HCT116 (cell line): ENCODE data around the gene TAF1C. TPM values are rescaled to one million over a fixed set of nuclear protein-coding genes. Genes with fewer than 3 reads are reported as not detected.

Experiments
- ATAC-seq: fragments of 200-7000 bp; cut with Tn5 transposase; 2 replicates; pipeline ENCODE4 v1.9.1; 2020; ENCODE audit warnings: mild to moderate bottlenecking, moderate library complexity
- BruUV-seq: library from RNA; stranded (reverse); fragments of 400-500 nt; replicated peaks from 2 replicates; lab custom pipeline; 2021; lab: Mats Ljungman, UMichigan
- CTCF ChIA-PET: fragments of 300-600 bp; sonication (Branson Sonifier 250); formaldehyde crosslinking; loops from one replicate; lab custom pipeline; 2021; ENCODE audit warnings: antibody characterized with exemption; lab: Charles Lee
- POLR2A ChIA-PET: fragments of 300-600, 350-600 bp; sonication (Branson Sonifier 250); formaldehyde crosslinking; loops from one replicate; lab custom pipeline; 2021; ENCODE audit warnings: antibody characterized with exemption; lab: Charles Lee
- RAD21 ChIA-PET, 2 experiments: fragments of 300-600 bp; sonication (Branson Sonifier 250); formaldehyde crosslinking; loops; one replicate each; lab custom pipeline; 2023; ENCODE audit warnings: low total read pairs in 2 of 2; ENCODE audit not compliant: uncharacterized antibody in 2 of 2, unreplicated experiment in 2 of 2, low non-redundant PET in 1 of 2; lab: Charles Lee
- DNase-seq: peaks from one replicate; pipeline ENCODE4 v3.0.0-alpha.2; 2010; ENCODE audit warnings: low read depth, low spot score
- H2AFZ ChIP-seq: fragments of 200-600 bp; shearing (Covaris generic), sonication (generic); 2 replicates; pipeline ENCODE4 v1.6.1; 2017; ENCODE audit warnings: low read depth, mixed run types, mixed read lengths, antibody characterized with exemption, low read length; ENCODE audit not compliant: poor library complexity, severe bottlenecking
- H3K27ac ChIP-seq: 2 replicates; pipeline ENCODE4 v1.5.1; 2012; ENCODE audit warnings: low read depth, low read length
- H3K27me3 ChIP-seq: fragments of 200-600 bp; sonication (generic); 2 replicates; pipeline ENCODE4 v1.6.1; 2016; ENCODE audit warnings: mixed run types, low read length, mixed read lengths; ENCODE audit not compliant: insufficient read depth
- H3K36me3 ChIP-seq, 2 experiments: fragments of 200-500 bp in 1 of 2; fragments of 200-600 bp in 1 of 2; sonication (Bioruptor generic) in 1 of 2; sonication (generic) in 1 of 2; 2 replicates each; pipeline versions ENCODE4 v1.5.1 to v1.6.1; 2014 to 2016; ENCODE audit warnings: low read length in 2 of 2, inconsistent platforms in 1 of 2, mixed read lengths in 1 of 2, mixed run types in 1 of 2; ENCODE audit not compliant: insufficient read depth in 2 of 2, control insufficient read depth in 1 of 2
- H3K4me1 ChIP-seq, 2 experiments: fragments of 200-600 bp in 1 of 2; sonication (generic) in 1 of 2; 2 replicates each; pipeline versions ENCODE4 v1.5.1 to v1.6.1; 2012 to 2017; ENCODE audit warnings: low read length in 2 of 2, inconsistent platforms in 1 of 2, mild to moderate bottlenecking in 1 of 2, mixed read lengths in 1 of 2, mixed run types in 1 of 2, moderate library complexity in 1 of 2; ENCODE audit not compliant: insufficient read depth in 2 of 2, control insufficient read depth in 1 of 2
- H3K4me2 ChIP-seq: fragments of 200-600 bp; sonication (generic); 2 replicates; pipeline ENCODE4 v1.6.1; 2017; ENCODE audit warnings: mixed run types, low read length, mixed read lengths
- H3K4me3 ChIP-seq, 2 experiments: fragments of 200-600 bp in 1 of 2; sonication (generic) in 1 of 2; replicated peaks in 1 of 2; 2 replicates each; pipeline ENCODE4 v1.5.1; 2011 to 2016; ENCODE audit warnings: low read length in 2 of 2, control low read depth in 1 of 2, low read depth in 1 of 2, mild to moderate bottlenecking in 1 of 2, mixed read lengths in 1 of 2, mixed run types in 1 of 2
- H3K79me2 ChIP-seq: fragments of 200-600 bp; sonication (generic); 2 replicates; pipeline ENCODE4 v1.6.1; 2017; ENCODE audit warnings: mild to moderate bottlenecking, mixed run types, low read length, moderate library complexity, mixed read lengths; ENCODE audit not compliant: insufficient read depth
- H3K9ac ChIP-seq: fragments of 200-600 bp; sonication (generic); 2 replicates; pipeline ENCODE4 v1.6.1; 2016; ENCODE audit warnings: low read length, mixed read lengths
- H3K9me2 ChIP-seq: fragments of 200-600 bp; sonication (generic), shearing (Covaris generic); 2 replicates; pipeline ENCODE4 v1.6.1; 2017; ENCODE audit warnings: mixed run types, mild to moderate bottlenecking, moderate library complexity; ENCODE audit not compliant: insufficient read depth
- H3K9me3 ChIP-seq, 2 experiments: fragments of 200-500 bp in 1 of 2; fragments of 200-600 bp in 1 of 2; sonication (Bioruptor generic) in 1 of 2; sonication (generic) in 1 of 2; 2 replicates each; pipeline ENCODE4 v1.6.1; 2014 to 2017; ENCODE audit warnings: low read length in 2 of 2, mixed read lengths in 2 of 2, inconsistent platforms in 1 of 2, low read depth in 1 of 2, mild to moderate bottlenecking in 1 of 2, mixed run types in 1 of 2, moderate library complexity in 1 of 2; ENCODE audit not compliant: control insufficient read depth in 1 of 2, insufficient read depth in 1 of 2
- H4K20me1 ChIP-seq: fragments of 200-600 bp; sonication (generic), shearing (Covaris generic); 2 replicates; pipeline ENCODE4 v1.6.1; 2017; ENCODE audit warnings: mixed run types, mild to moderate bottlenecking, moderate library complexity; ENCODE audit not compliant: insufficient read depth
- CBX3 ChIP-seq: IDR thresholded peaks from 2 replicates; pipeline ENCODE4 v1.6.1; 2012; ENCODE audit warnings: low read depth
- CEBPB ChIP-seq: IDR thresholded peaks from 2 replicates; pipeline ENCODE4 v1.6.1; 2012; ENCODE audit warnings: low read depth
- EGR1 ChIP-seq: IDR thresholded peaks from 2 replicates; pipeline ENCODE4 v1.6.1; 2012; ENCODE audit warnings: low read depth
- EZH2 ChIP-seq: fragments of 200-600 bp; sonication (generic); IDR thresholded peaks from 2 replicates; pipeline ENCODE4 v1.6.1; 2017; ENCODE audit warnings: antibody characterized with exemption, mixed run types
- FOSL1 ChIP-seq: IDR thresholded peaks from 2 replicates; pipeline ENCODE4 v1.6.1; 2012; ENCODE audit warnings: low read depth
- JUND ChIP-seq: IDR thresholded peaks from 2 replicates; pipeline ENCODE4 v1.6.1; 2012
- POLR2A ChIP-seq: IDR thresholded peaks from 2 replicates; pipeline ENCODE4 v1.7.0; 2011; ENCODE audit warnings: borderline replicate concordance; ENCODE audit not compliant: insufficient read depth, insufficient read length; ENCODE audit errors: extremely low read depth
- POLR2AphosphoS5 ChIP-seq: IDR thresholded peaks from 2 replicates; pipeline ENCODE4 v1.6.1; 2011; ENCODE audit warnings: mild to moderate bottlenecking, low read depth, low read length, moderate library complexity
- SIN3A ChIP-seq: IDR thresholded peaks from 2 replicates; pipeline ENCODE4 v1.6.1; 2012; ENCODE audit warnings: low read depth
- SP1 ChIP-seq: IDR thresholded peaks from 2 replicates; pipeline ENCODE4 v1.6.1; 2012; ENCODE audit warnings: low read depth
- TCF7L2 ChIP-seq: IDR thresholded peaks from 2 replicates; pipeline ENCODE4 v1.7.0; 2011; ENCODE audit warnings: borderline replicate concordance, inconsistent platforms; ENCODE audit not compliant: insufficient read depth, insufficient read length; ENCODE audit errors: extremely low read depth
- ZFX ChIP-seq: fragments of 450-650 bp; IDR thresholded peaks from 2 replicates; pipeline ENCODE4 v1.6.1; 2017
- intact Hi-C: fragments of 100-400 bp; cut with micrococcal nuclease; formaldehyde crosslinking; loops from 2 replicates; pipeline ENCODE4 v1.10.0; 2022
- total RNA-seq: library from RNA; stranded (reverse); gene quantifications from one replicate; pipeline ENCODE4 v1.2.1, GENCODE V29; 2021; ENCODE audit not compliant: unreplicated experiment
- TF ChIP-seq, protein P1 (sequence below): IDR thresholded peaks from 2 replicates; pipeline ENCODE4 v1.6.1; 2012

The TAF1C gene
- total RNA-seq, 1 experiment from 2014 or later: 76.3 TPM

GRCh38 chr16:84195201-84196093, 8.6 kb upstream of the TAF1C start:
- Histone ChIP-seq H3K4me2 (no peak overlapping the region), H4K20me1 (no peaks in the 10 kb centered on the region), H3K4me1 (peaks cover 0 to 7% of the 10 kb centered on the region in 2 experiments; a peak in 1 of 4 replicates), H3K27me3 (no peaks in the 10 kb centered on the region), H3K36me3 (no peaks in the 10 kb centered on the region), H3K9ac (no peak overlapping the region), H3K27ac (no peak overlapping the region)
- intact Hi-C loops: no loop called here
- POLR2A ChIA-PET: no interaction called here
- RAD21 ChIA-PET: no interaction called here
- TF ChIP-seq CBX3 (no peak), POLR2AphosphoS5 (no peak), EGR1 (no peak), POLR2A (no peak), FOSL1 (no peak), JUND (no peak), ZFX (no peak), TCF7L2 (no peak), SIN3A (no peak), EZH2 (no peak), CEBPB (no peak), SP1 (no peak)
- TF ChIP-seq, protein P1, sequence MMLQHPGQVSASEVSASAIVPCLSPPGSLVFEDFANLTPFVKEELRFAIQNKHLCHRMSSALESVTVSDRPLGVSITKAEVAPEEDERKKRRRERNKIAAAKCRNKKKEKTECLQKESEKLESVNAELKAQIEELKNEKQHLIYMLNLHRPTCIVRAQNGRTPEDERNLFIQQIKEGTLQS: no peak
- TF ChIP-seq, all 23 proteins: peak for 0
- ATAC-seq (no peak), DNase-seq (no peak)
- H3K9me2 ChIP-seq: no peaks in the 10 kb centered on the region
- no peak overlapping the region for H2AFZ ChIP-seq
- no peaks in the 10 kb centered on the region for H3K9me3 ChIP-seq
- CTCF ChIA-PET: interaction anchor here (1.1 to 2.4 kb wide), 2 partner anchors 8 to 82 kb away, joined by 3 to 11 read pairs; partner anchors contain the start of gene TAF1C
- BruUV-seq: no TSS peak
- no peak overlapping the region for H3K4me3 ChIP-seq
- no peaks in the 10 kb centered on the region for H3K79me2 ChIP-seq
